ENCODE results near the gene PRKCE. TPM values are rescaled to one million over a fixed set of nuclear protein-coding genes. Genes with fewer than 3 reads are reported as not detected.

PRKCE gene
- total and polyA plus RNA-seq, 2 of the 8 experiments (the other 6 are each of a cell fraction or from before 2014, with no cell fraction given): 0.54 to 2.1 TPM

GRCh38 chr2:45634223-45634622 lies 17.3 kb upstream of the PRKCE start:
- Histone ChIP-seq H3K23ac (ENCODE audit: insufficient read length) (no peak overlapping the region), H3K4ac (replicated peaks; ENCODE audit: insufficient read length, low read depth, low read length) (no peak overlapping the region), H3K14ac (ENCODE audit: insufficient read length) (no peak overlapping the region), H3K27me3 (replicated peaks in 1 of 4; ENCODE audit: control insufficient read depth in 3 of 4, extremely low read depth in 1 of 4, insufficient read depth in 3 of 4, low read length in 3 of 4) (no peaks in the 10 kb centered on the region), H2BK5ac (ENCODE audit: low read depth, low read length) (no peak overlapping the region), H2BK12ac (ENCODE audit: low read depth, low read length) (no peak overlapping the region), H4K91ac (replicated peaks; ENCODE audit: insufficient read length, low read length) (no peak overlapping the region), H3K9me3 (ENCODE audit: insufficient read depth in 2 of 2, low read depth in 1 of 2, low read length in 1 of 2) (no peaks in the 10 kb centered on the region), H3K9ac (replicated peaks in 1 of 4; ENCODE audit: extremely low read depth in 1 of 4, low read depth in 3 of 4, low read length in 3 of 4) (no peak overlapping the region), H2AFZ (ENCODE audit: low read length) (no peak overlapping the region), H2BK120ac (replicated peaks; ENCODE audit: low read depth, low read length) (no peak overlapping the region), H3K4me3 (ENCODE audit: extremely low read depth in 1 of 4, insufficient read depth in 2 of 4, low read depth in 3 of 4, low read length in 4 of 4) (no peak overlapping the region), H2BK15ac (ENCODE audit: low read length) (no peak overlapping the region), H3K27ac (ENCODE audit: low read depth, low read length) (no peak overlapping the region), H3K56ac (replicated peaks; ENCODE audit: insufficient read length, low read depth, low read length) (no peak overlapping the region), H2AK5ac (ENCODE audit: low read depth, low read length) (no peak overlapping the region), H3K4me2 (ENCODE audit: insufficient read depth in 1 of 2, low read depth in 2 of 2, low read length in 2 of 2) (no peak overlapping the region), H3K79me1 (ENCODE audit: low read depth, low read length) (no peaks in the 10 kb centered on the region), H3K23me2 (ENCODE audit: low read depth, low read length) (no peaks in the 10 kb centered on the region), H3K36me3 (ENCODE audit: control insufficient read depth in 2 of 4, insufficient read depth in 4 of 4, low read length in 3 of 4) (no peaks in the 10 kb centered on the region), H3K79me2 (ENCODE audit: control insufficient read depth in 1 of 2, insufficient read depth in 2 of 2, low read length in 2 of 2) (no peaks in the 10 kb centered on the region), H4K5ac (ENCODE audit: insufficient read length, low read depth, low read length) (no peak overlapping the region), H3K4me1 (replicated peaks in 1 of 4; ENCODE audit: control insufficient read depth in 3 of 4, insufficient read depth in 4 of 4, low read length in 3 of 4) (peaks cover 0 to 9% (median 4%) of the 10 kb centered on the region in 4 experiments; a peak in 4 of 7 replicates), H4K20me1 (replicated peaks in 1 of 2; ENCODE audit: control insufficient read depth in 1 of 2, insufficient read depth in 2 of 2, low read length in 2 of 2) (no peaks in the 10 kb centered on the region), H2BK20ac (ENCODE audit: low read length) (no peak overlapping the region), H4K8ac (ENCODE audit: extremely low read depth, insufficient read depth, low read length) (no peak overlapping the region), H3K18ac (ENCODE audit: extremely low read depth, low read length) (no peak overlapping the region)
- FAIRE-seq: no peak
- CTCF ChIA-PET (ENCODE audit: partially characterized antibody): interaction anchor here (1.0 to 1.3 kb wide), 2 partner anchors 9 to 163 kb away, joined by 3 to 4 read pairs; no protein-coding TSS in a partner anchor
- TF ChIP-seq SP2 (IDR thresholded peaks at IDR 0.05; ENCODE audit: low read length) (no peak), POLR2AphosphoS5 (IDR thresholded peaks at IDR 0.05; ENCODE audit: low read depth, low read length) (no peak), MAFK (IDR thresholded peaks at IDR 0.05; ENCODE audit: low read depth, low read length) (no peak), USF2 (IDR thresholded peaks at IDR 0.05; ENCODE audit: low read length) (no peak), SRF (IDR thresholded peaks at IDR 0.05; ENCODE audit: low read depth, low read length) (no peak), FOSL1 (IDR thresholded peaks at IDR 0.05; ENCODE audit: insufficient read depth, low read depth, low read length) (no peak), TCF12 (IDR thresholded peaks at IDR 0.05; ENCODE audit: low read depth, low read length) (no peak), NANOG (IDR thresholded peaks at IDR 0.05; ENCODE audit: insufficient read depth, low read depth, low read length, poor library complexity, severe bottlenecking) (no peak), RNF2 (IDR thresholded peaks at IDR 0.05; ENCODE audit: borderline replicate concordance, low read depth, low read length, missing control alignments, poor library complexity, severe bottlenecking) (no peak), GABPA (IDR thresholded peaks at IDR 0.05; ENCODE audit: borderline replicate concordance, insufficient read depth, low read length) (no peak), JUN (IDR thresholded peaks at IDR 0.05; ENCODE audit: low read depth, low read length) (no peak)
- 83% methylated on average over 5 of the region's 5 CpGs; no CpG with 5 or more reads in 1 of the 2 experiments for WGBS, 2 experiments (ENCODE audit: extremely low coverage in 1 of 2, insufficient coverage in 1 of 2, insufficient read length in 1 of 2, insufficient replicate concordance in 2 of 2, low coverage in 1 of 2, low lambda C conversion rate in 2 of 2, missing lambda C conversion rate in 1 of 2)
- POLR2A ChIA-PET (ENCODE audit: partially characterized antibody): no interaction called here
- DNase-seq (ENCODE audit: low read depth in 1 of 2, low spot score in 2 of 2): no peak
